IPS DF 19.7 (cell line): ENCODE measurements around the gene DNASE2.
"Not testable (repeated sequence)": the region's sequence is repeated elsewhere in the genome, so short reads cannot be mapped to it uniquely, and the experiment has no call there.

Experiments used
- DNase-seq: peaks from one replicate; pipeline ENCODE4 v3.0.0-alpha.2; 2013; ENCODE audit warnings: low read depth, low spot score

Gene DNASE2

GRCh38 chr19:12881172-12881808 lies at the start of gene DNASE2:
Gene DNASE2 (minus strand): TSS chr19:12881449. CDS start chr19:12881375, 74 bp downstream.
- DNase-seq = peak; percentile 78

- DNase-seq = no peak
Measured at GRCh38 chr19:12930002-12930645, 48.9 kb upstream of the DNASE2 start.

- DNase-seq = no peak
Measured at GRCh38 chr19:12924621-12925310, 43.5 kb upstream of the DNASE2 start.

- no peak for DNase-seq
Measured at GRCh38 chr19:12922959-12923358, 41.7 kb upstream of the DNASE2 start.

- DNase-seq = no peak
Measured at GRCh38 chr19:12921047-12921446, 39.8 kb upstream of the DNASE2 start.

- DNase-seq = no peak
Measured at GRCh38 chr19:12918253-12918652, 37.0 kb upstream of the DNASE2 start.

- not testable (repeated sequence) for DNase-seq
Measured at GRCh38 chr19:12915860-12916259, 34.6 kb upstream of the DNASE2 start.

GRCh38 chr19:12913851-12914690 lies 32.8 kb upstream of the DNASE2 start:
- DNase-seq = no peak

- no peak for DNase-seq
Measured at GRCh38 chr19:12913011-12913561, 31.8 kb upstream of the DNASE2 start.

- DNase-seq = no peak
Measured at GRCh38 chr19:12912571-12912970, 31.3 kb upstream of the DNASE2 start.

GRCh38 chr19:12907166-12907565 lies 25.9 kb upstream of the DNASE2 start:
- no peak for DNase-seq

GRCh38 chr19:12899891-12900518 lies 18.8 kb upstream of the DNASE2 start:
- no peak for DNase-seq

- no peak for DNase-seq
Measured at GRCh38 chr19:12896460-12896859, 15.2 kb upstream of the DNASE2 start.

- no peak for DNase-seq
Measured at GRCh38 chr19:12893582-12893981, 12.3 kb upstream of the DNASE2 start.

- DNase-seq = no peak
Measured at GRCh38 chr19:12891553-12892021, 10.3 kb upstream of the DNASE2 start.

- peak; percentile 98 for DNase-seq
Measured at GRCh38 chr19:12890787-12891552, 9.7 kb upstream of the DNASE2 start, which contains the start of gene GCDH. Gene GCDH (plus strand): TSS chr19:12891160. CDS start chr19:12891305, 145 bp downstream.

GRCh38 chr19:12890299-12890786 lies 9.1 kb upstream of the DNASE2 start:
- DNase-seq = not testable (repeated sequence)

- no peak for DNase-seq
Measured at GRCh38 chr19:12888006-12888603, 6.9 kb upstream of the DNASE2 start.

- no peak for DNase-seq
Measured at GRCh38 chr19:12886969-12887747, 5.9 kb upstream of the DNASE2 start, which contains the start of gene KLF1. Gene KLF1 (minus strand): TSS chr19:12887201. CDS start chr19:12887140, 61 bp downstream.
